Thoracic aorta (tissue), 2 donors: ENCODE data around the gene MAPK8. TPM values are rescaled to one million over a fixed set of nuclear protein-coding genes. Genes with fewer than 3 reads are reported as not detected.

Experiments
- ATAC-seq: fragments of 150-250 bp; one replicate; pipeline ENCODE4 v1.8.0; 2017; ENCODE audit warnings: low read depth; ENCODE audit not compliant: insufficient number of reproducible peaks, low FRiP score
- DNase-seq: peaks from one replicate; pipeline ENCODE4 v3.0.0-alpha.2; 2020; ENCODE audit warnings: low spot score
- H3K27ac ChIP-seq, 2 donors: fragments of 200-600 bp; sonication (generic); 1 replicate in 1 of 2; 2 replicates in 1 of 2; pipeline ENCODE4 v1.5.1; 2016; ENCODE audit warnings: mild to moderate bottlenecking in 2 of 2, moderate library complexity in 2 of 2
- H3K27me3 ChIP-seq: fragments of 200-600 bp; sonication (generic); replicated peaks from 2 replicates; pipeline ENCODE4 v1.6.0; 2016; ENCODE audit warnings: mild to moderate bottlenecking; ENCODE audit not compliant: insufficient read depth
- H3K36me3 ChIP-seq: fragments of 200-600 bp; sonication (generic); one replicate; pipeline ENCODE4 v1.5.1; 2016
- H3K4me1 ChIP-seq, 2 donors: fragments of 200-600 bp; sonication (generic); 1 replicate in 1 of 2; 2 replicates in 1 of 2; pipeline versions ENCODE4 v1.5.1 to v1.6.0; 2016; ENCODE audit warnings: low read depth in 2 of 2, mild to moderate bottlenecking in 1 of 2; ENCODE audit not compliant: control insufficient read depth in 1 of 2
- H3K4me3 ChIP-seq: fragments of 200-600 bp; sonication (generic); 2 replicates; pipeline ENCODE4 v1.5.1; 2016; ENCODE audit warnings: mild to moderate bottlenecking
- H3K9me3 ChIP-seq: fragments of 200-600 bp; sonication (generic); 2 replicates; pipeline ENCODE4 v1.5.1; 2016
- CTCF ChIP-seq: fragments of 200-600 bp; sonication (generic); IDR thresholded peaks from one replicate; pipeline ENCODE4 v1.5.1; 2019; ENCODE audit warnings: antibody characterized with exemption
- total RNA-seq, 2 donors: library from RNA; depleted of rRNA; stranded (reverse); fragments of >200 nt; gene quantifications; one replicate each; pipeline versions ENCODE4 v1.1.0 to v1.2.3, GENCODE V29; 2016

Gene MAPK8
- total RNA-seq, 2 donors from 2014 or later = 19.5 to 57.4 TPM

- Histone ChIP-seq H3K27me3 (no peaks in the 10 kb centered on the region), H3K4me1 (peaks cover 0 to 7% of the 10 kb centered on the region in 2 donors), H3K9me3 (no peaks in the 10 kb centered on the region), H3K27ac (no peak overlapping the region), H3K4me3 (no peak overlapping the region), H3K36me3 (no peaks in the 10 kb centered on the region)
- no peak for DNase-seq
- no peak for ATAC-seq
- no peak for TF ChIP-seq CTCF
Measured at GRCh38 chr10:48476279-48476982, 170.0 kb downstream of the MAPK8 start.

- DNase-seq (no peak), ATAC-seq (no peak)
- no peaks in the 10 kb centered on the region for H3K27me3 ChIP-seq
- H3K27ac ChIP-seq = no peak overlapping the region
- no peaks in the 10 kb centered on the region for H3K36me3 ChIP-seq
- H3K9me3 ChIP-seq = no peaks in the 10 kb centered on the region
- H3K4me1 ChIP-seq = peaks cover 0 to 7% of the 10 kb centered on the region in 2 donors
- no peak overlapping the region for H3K4me3 ChIP-seq
- no peak for TF ChIP-seq CTCF
Measured at GRCh38 chr10:48477141-48477540, 170.7 kb downstream of the MAPK8 start.

- no peaks in the 10 kb centered on the region for H3K9me3 ChIP-seq
- H3K4me1 ChIP-seq = peaks cover 0 to 7% of the 10 kb centered on the region in 2 donors
- TF ChIP-seq CTCF = no peak
- no peaks in the 10 kb centered on the region for H3K36me3 ChIP-seq
- H3K27me3 ChIP-seq = no peaks in the 10 kb centered on the region
- ATAC-seq (no peak), DNase-seq (no peak)
- no peak overlapping the region for H3K4me3 ChIP-seq
- H3K27ac ChIP-seq = no peak overlapping the region
Measured at GRCh38 chr10:48477616-48478015, 171.1 kb downstream of the MAPK8 start.

GRCh38 chr10:48478469-48478868 lies 172.0 kb downstream of the MAPK8 start:
- H3K27me3 ChIP-seq = no peaks in the 10 kb centered on the region
- no peak for ATAC-seq
- DNase-seq = no peak

More at GRCh38 chr10:48478469-48478868, 172.0 kb downstream of the MAPK8 start:
- Histone ChIP-seq H3K4me3 (no peak overlapping the region), H3K27ac (no peak overlapping the region), H3K4me1 (peaks cover 0 to 7% of the 10 kb centered on the region in 2 donors), H3K36me3 (no peaks in the 10 kb centered on the region), H3K9me3 (no peaks in the 10 kb centered on the region)
- TF ChIP-seq CTCF = no peak
